ENCODE data around the gene RETSAT. TPM values are rescaled to one million over a fixed set of nuclear protein-coding genes. Genes with fewer than 3 reads are reported as not detected.
A peak's percentile ranks its signal among the peaks of the same experiment; 100 is the strongest.
"Not testable (repeated sequence)": the region's sequence is repeated elsewhere in the genome, so short reads cannot be mapped to it uniquely, and the experiment has no call there.

Gene RETSAT
- total and polyA plus RNA-seq, 8 donors = 24.5 to 68.1 (median 29.5) TPM

- ATAC-seq (peak; percentile 2), DNase-seq (no peak)
- H3K9me3 ChIP-seq = no peaks in the 10 kb centered on the region
- TF ChIP-seq CTCF (IDR thresholded peaks at IDR 0.05) = no peak
- intact Hi-C loops (cut with DNase I) = no loop called here
- H3K4me1 ChIP-seq = peaks cover 20 to 64% of the 10 kb centered on the region in 2 donors
- H3K27ac ChIP-seq = peak overlapping the region; percentile 96 to 99
- H3K4me3 ChIP-seq = peak overlapping the region; percentile 68 to 86
- peaks cover 0 to 34% of the 10 kb centered on the region in 2 donors for H3K36me3 ChIP-seq
- H3K27me3 ChIP-seq = no peaks in the 10 kb centered on the region
Observed at GRCh38 chr2:85326406-85327159, 27.7 kb downstream of the RETSAT start.

GRCh38 chr2:85325466-85325811, 28.9 kb downstream of the RETSAT start:
- no peaks in the 10 kb centered on the region for H3K9me3 ChIP-seq
- no peak for ATAC-seq
- intact Hi-C loops (cut with DNase I) = no loop called here
- H3K27me3 ChIP-seq = no peaks in the 10 kb centered on the region
- no peak for DNase-seq
- H3K4me3 ChIP-seq = peak overlapping the region; percentile 68 to 86
- H3K27ac ChIP-seq = peak overlapping the region in 1 of 2 donors; percentile 99
- H3K4me1 ChIP-seq = peaks cover 20 to 76% of the 10 kb centered on the region in 2 donors
- no peak for TF ChIP-seq CTCF (IDR thresholded peaks at IDR 0.05)
- peaks cover 0 to 45% of the 10 kb centered on the region in 2 donors for H3K36me3 ChIP-seq

GRCh38 chr2:85324639-85325465, 29.5 kb downstream of the RETSAT start:
- DNase-seq = no peak
- TF ChIP-seq CTCF (IDR thresholded peaks at IDR 0.05) = no peak
- H3K9me3 ChIP-seq = no peaks in the 10 kb centered on the region
- no peaks in the 10 kb centered on the region for H3K27me3 ChIP-seq
- ATAC-seq = no peak
- intact Hi-C loops (cut with DNase I) = no loop called here
- peaks cover 0 to 51% of the 10 kb centered on the region in 2 donors for H3K36me3 ChIP-seq
- peak overlapping the region in 1 of 2 donors; percentile 99 for H3K27ac ChIP-seq
- peak overlapping the region; percentile 68 to 86 for H3K4me3 ChIP-seq
- peaks cover 20 to 81% of the 10 kb centered on the region in 2 donors for H3K4me1 ChIP-seq

- Histone ChIP-seq H3K36me3 (peaks cover 0 to 60% of the 10 kb centered on the region in 2 donors), H3K4me3 (peak overlapping the region in 1 of 2 donors; percentile 6), H3K27ac (peak overlapping the region in 1 of 2 donors; percentile 99), H3K4me1 (peaks cover 20 to 89% of the 10 kb centered on the region in 2 donors)
- DNase-seq; H3K27me3 ChIP-seq; intact Hi-C loops (cut with DNase I); H3K9me3 ChIP-seq; ATAC-seq: not testable (repeated sequence)
Observed at GRCh38 chr2:85323988-85324367, 30.4 kb downstream of the RETSAT start.

DNA sequence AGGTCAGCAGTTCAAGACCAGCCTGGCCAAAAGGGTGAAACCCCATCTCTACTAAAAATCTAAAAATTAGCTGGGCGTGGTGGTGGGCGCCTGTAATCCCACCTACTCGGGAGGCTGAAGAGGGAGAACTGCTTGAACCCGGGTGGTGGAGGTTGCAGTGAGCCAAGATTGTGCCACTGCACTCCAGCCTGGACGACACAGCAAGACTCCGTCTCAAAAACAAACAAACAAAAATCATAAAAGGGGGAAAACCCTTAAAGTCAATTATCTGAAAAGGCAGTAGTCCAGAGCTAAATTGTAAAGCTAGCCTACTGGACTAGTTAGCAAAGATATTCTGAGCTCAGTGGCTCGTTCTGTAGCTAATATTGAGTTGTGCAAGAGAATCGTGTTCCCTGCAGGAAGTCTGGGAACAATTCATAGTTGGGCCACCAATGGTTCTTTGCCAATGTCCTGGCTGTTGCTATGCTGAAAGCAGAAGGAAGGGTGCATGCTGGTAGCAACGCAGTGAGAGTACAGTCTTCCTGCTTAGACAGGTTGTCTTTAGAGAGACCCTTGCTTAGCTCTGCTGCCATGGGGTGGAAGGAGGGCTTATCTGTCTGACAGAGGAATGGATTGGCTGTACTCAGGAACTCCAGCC, 30.9 kb downstream of the RETSAT start:
- no peak for DNase-seq
- Histone ChIP-seq H3K27me3 (no peaks in the 10 kb centered on the region), H3K9me3 (no peaks in the 10 kb centered on the region), H3K27ac (peak overlapping the region in 1 of 2 donors; percentile 99), H3K4me1 (peaks cover 20 to 89% of the 10 kb centered on the region in 2 donors), H3K36me3 (peaks cover 0 to 65% of the 10 kb centered on the region in 2 donors), H3K4me3 (peak overlapping the region in 1 of 2 donors; percentile 6)
- no peak for ATAC-seq
- TF ChIP-seq CTCF (IDR thresholded peaks at IDR 0.05) = no peak
- intact Hi-C loops (cut with DNase I) = no loop called here

Data from left lung (tissue), 10 donors.